Activated effector memory CD4-positive, alpha-beta T cell treated with anti-CD3 and anti-CD28 coated beads, Interleukin-2, amount 50 U/mL, for 16 hours (primary cell): ENCODE measurements around the gene SPATA32.
"Not testable (repeated sequence)": the region's sequence is repeated elsewhere in the genome, so short reads cannot be mapped to it uniquely, and the experiment has no call there.

ENCODE experiments used
- DNase-seq: peaks from one replicate; pipeline ENCODE4 v3.0.0-alpha.2; 2020

The SPATA32 gene

GRCh38 chr17:45270828-45271418 lies 9.0 kb upstream of the SPATA32 start:
- peak; percentile 83 for DNase-seq

- no peak for DNase-seq
Observed at GRCh38 chr17:45269912-45270311, 8.0 kb upstream of the SPATA32 start.

- no peak for DNase-seq
Observed at GRCh38 chr17:45267436-45268055, 5.7 kb upstream of the SPATA32 start.

GRCh38 chr17:45266372-45266926 lies 4.6 kb upstream of the SPATA32 start:
- DNase-seq: no peak

- no peak for DNase-seq
Observed at GRCh38 chr17:45265821-45266220, 3.9 kb upstream of the SPATA32 start.

- DNase-seq: no peak
Observed at GRCh38 chr17:45264988-45265387, 3.1 kb upstream of the SPATA32 start.

GRCh38 chr17:45264430-45264829 lies 2.5 kb upstream of the SPATA32 start:
- DNase-seq: no peak

- no peak for DNase-seq
Observed at GRCh38 chr17:45263477-45263860, 1.6 kb upstream of the SPATA32 start.

GRCh38 chr17:45262516-45263476 lies 902 bp upstream of the SPATA32 start:
- DNase-seq: no peak

GRCh38 chr17:45260204-45260783 lies 1.6 kb downstream of the SPATA32 start:
- DNase-seq: no peak

- DNase-seq: no peak
Observed at GRCh38 chr17:45258981-45259380, 2.9 kb downstream of the SPATA32 start.

- no peak for DNase-seq
Observed at GRCh38 chr17:45257115-45257514, 4.8 kb downstream of the SPATA32 start.

GRCh38 chr17:45256114-45256966 lies 5.6 kb downstream of the SPATA32 start:
- DNase-seq: no peak

- DNase-seq: no peak
Observed at GRCh38 chr17:45255358-45255757, 6.5 kb downstream of the SPATA32 start.

GRCh38 chr17:45253879-45254278 lies 8.0 kb downstream of the SPATA32 start:
- no peak for DNase-seq

GRCh38 chr17:45253237-45253636 lies 8.7 kb downstream of the SPATA32 start:
- DNase-seq: not testable (repeated sequence)

- DNase-seq: no peak
Observed at GRCh38 chr17:45251931-45252330, 10.0 kb downstream of the SPATA32 start.

- peak; percentile 93 for DNase-seq
Observed at GRCh38 chr17:45248132-45248957, 13.5 kb downstream of the SPATA32 start.

- peak; percentile 99 for DNase-seq
Observed at GRCh38 chr17:45247429-45248131, 14.3 kb downstream of the SPATA32 start.

GRCh38 chr17:45246861-45247428 lies 14.9 kb downstream of the SPATA32 start:
- no peak for DNase-seq
